HG03280 (cell line): Measurements from ENCODE around the gene NISCH.

ENCODE experiments used
- ATAC-seq: cut with Tn5 transposase; IDR thresholded peaks from one replicate; pipeline ENCODE4 v1.9.1; 2021; ENCODE audit warnings: mild to moderate bottlenecking, moderate library complexity; ENCODE audit not compliant: unreplicated experiment

The NISCH gene

DNA sequence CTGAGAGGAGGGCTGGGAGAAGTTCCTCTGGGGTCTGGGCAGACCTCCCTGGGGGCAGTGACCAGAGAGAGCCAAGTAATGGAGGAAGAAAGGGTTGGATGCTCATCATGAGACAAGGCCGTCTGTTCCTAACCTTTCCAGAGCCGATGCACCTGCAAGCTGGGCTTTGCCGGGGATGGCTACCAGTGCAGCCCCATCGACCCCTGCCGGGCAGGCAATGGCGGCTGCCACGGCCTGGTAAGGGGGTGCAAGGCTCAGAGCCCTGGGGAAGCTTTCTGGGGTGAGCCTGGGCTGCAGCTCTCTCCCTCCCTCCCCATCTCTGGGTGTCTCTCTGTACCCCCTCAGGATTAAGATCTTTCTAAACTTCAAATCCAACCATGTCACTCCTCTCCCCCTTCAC, 56.1 kb downstream of the NISCH start:
- ATAC-seq = no peak

DNA sequence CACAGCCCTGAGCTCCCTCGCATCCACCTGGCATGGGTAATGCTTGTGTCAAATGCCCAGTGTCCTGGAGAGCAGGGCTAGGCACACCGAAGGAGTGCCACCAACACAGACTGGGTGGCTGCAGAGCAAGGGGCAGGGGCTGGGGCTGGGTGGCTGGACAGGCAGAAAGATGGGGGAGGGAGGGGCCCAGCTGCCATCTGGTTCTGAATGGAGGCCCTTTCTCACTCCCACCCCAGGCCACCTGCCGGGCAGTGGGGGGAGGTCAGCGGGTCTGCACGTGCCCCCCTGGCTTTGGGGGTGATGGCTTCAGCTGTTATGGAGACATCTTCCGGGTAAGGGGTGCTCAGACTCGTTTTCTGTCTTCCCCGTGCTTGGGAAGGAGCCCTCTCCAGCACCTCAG, 56.7 kb downstream of the NISCH start:
- no peak for ATAC-seq

GRCh38 chr3:52512727-52513126, 57.3 kb downstream of the NISCH start:
- ATAC-seq = no peak

GRCh38 chr3:52513281-52513680, 57.9 kb downstream of the NISCH start:
- ATAC-seq = no peak

GRCh38 chr3:52514576-52514975, 59.2 kb downstream of the NISCH start:
- ATAC-seq = no peak

DNA sequence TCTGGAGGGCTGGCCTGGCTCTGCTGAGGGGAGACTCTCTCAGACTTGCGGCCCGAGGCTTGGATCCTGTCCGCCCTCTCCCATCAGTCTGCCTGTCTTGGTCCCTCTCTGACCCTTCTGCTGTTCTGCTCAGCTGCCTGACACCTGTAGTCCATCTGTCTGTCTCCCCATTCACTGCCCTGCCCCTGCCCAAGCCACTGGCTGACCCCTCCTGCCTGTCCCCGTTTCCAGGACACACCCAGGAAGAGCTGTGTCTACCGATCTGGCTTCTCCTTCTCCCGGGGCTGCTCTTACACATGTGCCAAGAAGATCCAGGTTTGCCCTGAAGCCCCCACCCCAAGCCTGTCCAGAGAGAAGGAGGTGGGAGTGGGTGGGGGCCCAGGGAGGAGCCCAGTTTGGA, 59.8 kb downstream of the NISCH start:
- ATAC-seq = no peak

DNA sequence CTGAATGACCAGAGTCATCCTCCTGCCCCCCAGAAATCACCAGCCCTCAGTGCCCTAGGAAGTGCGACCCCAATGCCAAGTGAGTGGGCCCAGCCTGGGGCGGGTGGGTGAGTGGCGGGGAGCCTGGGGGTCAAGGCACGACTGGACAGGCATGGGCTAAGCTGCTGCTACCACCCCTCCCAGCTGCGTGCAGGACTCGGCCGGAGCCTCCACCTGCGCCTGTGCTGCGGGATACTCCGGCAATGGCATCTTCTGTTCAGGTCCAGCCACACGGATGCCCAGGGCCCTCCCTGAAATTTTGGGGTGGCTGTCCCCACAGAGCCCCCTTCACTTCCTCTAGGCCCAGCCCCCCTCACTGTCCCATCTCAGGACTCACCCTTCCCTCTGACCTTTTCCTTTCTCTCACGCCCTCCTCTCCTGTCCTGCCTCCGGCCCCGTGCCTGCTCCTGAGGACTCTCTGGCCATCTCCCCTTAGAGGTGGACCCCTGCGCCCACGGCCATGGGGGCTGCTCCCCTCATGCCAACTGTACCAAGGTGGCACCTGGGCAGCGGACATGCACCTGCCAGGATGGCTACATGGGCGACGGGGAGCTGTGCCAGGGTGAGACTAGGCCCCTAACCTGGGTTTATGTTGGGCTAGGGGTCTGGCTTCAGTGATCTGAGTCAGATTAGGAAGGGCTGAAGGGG, 61.2 kb downstream of the NISCH start:
- no peak for ATAC-seq

- ATAC-seq = no peak
These were observed 62.7 kb downstream of the NISCH start for GRCh38 chr3:52517796-52518722.

DNA sequence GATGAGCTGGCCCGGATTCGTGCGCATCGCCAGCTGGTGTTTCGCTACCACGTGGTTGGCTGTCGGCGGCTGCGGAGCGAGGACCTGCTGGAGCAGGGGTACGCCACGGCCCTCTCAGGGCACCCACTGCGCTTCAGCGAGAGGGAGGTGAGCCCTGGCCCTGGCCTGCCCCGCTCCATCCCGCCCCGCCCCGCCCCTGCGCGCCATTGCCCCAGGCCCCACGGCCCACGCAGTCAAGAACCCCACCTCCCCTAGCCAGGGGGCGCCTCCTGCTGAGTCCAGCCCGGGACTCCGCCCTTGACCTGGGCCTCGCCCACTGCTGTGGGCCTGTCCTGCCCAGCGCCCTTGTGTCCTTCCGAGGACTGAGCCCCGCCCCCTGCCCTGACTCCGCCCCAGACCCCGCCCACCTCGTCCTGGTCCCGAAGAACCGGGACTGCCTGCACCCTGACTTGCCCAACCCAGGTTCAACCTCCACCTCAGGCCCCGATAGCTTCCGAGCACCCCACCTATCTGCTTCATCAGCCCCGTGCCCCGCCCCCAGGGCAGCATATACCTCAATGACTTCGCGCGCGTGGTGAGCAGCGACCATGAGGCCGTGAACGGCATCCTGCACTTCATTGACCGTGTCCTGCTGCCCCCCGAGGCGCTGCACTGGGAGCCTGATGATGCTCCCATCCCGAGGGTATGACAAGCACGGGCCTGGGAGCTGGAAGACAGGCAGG, 63.5 kb downstream of the NISCH start:
- no peak for ATAC-seq

GRCh38 chr3:52519445-52520140, 64.2 kb downstream of the NISCH start:
- ATAC-seq = no peak

GRCh38 chr3:52520141-52520667, 64.8 kb downstream of the NISCH start:
- ATAC-seq = no peak

DNA sequence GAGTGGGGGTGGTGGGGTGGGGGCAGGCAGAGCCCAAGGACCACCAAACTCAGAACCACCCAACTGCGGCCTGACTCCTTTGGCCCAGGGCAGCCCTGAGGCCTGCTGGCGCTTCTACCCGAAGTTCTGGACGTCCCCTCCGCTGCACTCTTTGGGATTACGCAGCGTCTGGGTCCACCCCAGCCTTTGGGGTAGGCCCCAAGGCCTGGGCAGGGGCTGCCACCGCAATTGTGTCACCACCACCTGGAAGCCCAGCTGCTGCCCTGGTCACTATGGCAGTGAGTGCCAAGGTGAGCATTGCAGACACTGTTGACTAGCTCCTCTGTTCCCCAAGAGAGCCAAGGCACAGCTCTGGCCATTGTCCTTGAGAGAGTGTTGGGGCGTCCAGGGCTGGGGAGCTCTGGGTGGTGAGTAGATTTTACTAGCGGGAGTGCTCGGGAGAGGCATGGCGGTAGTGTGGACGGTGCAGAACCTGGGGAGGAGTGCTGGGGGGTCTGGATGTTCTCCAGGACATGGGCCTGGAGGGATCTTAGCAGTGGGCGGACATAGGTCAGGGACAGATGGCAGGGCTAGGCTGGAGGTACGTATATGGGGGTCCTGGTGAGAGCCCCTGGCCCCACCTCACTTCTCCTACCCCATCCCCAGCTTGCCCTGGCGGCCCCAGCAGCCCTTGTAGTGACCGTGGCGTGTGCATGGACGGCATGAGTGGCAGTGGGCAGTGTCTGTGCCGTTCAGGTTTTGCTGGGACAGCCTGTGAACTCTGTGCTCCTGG, 65.5 kb downstream of the NISCH start:
- no peak for ATAC-seq

GRCh38 chr3:52521488-52521824, 66.1 kb downstream of the NISCH start:
- ATAC-seq = no peak

DNA sequence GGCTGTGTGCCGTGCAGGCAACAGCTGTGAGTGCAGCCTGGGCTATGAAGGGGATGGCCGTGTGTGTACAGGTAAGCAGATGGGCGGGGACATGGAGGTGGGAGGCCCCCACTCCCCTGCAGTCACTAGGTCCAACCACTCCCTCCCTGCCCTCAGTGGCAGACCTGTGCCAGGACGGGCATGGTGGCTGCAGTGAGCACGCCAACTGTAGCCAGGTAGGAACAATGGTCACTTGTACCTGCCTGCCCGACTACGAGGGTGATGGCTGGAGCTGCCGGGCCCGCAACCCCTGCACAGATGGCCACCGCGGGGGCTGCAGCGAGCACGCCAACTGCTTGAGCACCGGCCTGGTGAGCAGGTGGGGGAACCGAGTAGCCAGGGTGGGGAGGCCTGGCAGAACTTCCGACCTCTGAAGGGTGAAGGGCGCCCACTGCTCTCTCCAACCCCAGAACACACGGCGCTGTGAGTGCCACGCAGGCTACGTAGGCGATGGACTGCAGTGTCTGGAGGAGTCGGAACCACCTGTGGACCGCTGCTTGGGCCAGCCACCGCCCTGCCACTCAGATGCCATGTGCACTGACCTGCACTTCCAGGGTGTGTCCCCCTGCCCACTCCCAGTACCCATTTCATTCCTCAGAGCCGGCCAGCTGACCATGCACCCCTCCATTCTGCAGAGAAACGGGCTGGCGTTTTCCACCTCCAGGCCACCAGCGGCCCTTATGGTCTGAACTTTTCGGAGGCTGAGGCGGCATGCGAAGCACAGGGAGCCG, 66.7 kb downstream of the NISCH start:
- no peak for ATAC-seq

DNA sequence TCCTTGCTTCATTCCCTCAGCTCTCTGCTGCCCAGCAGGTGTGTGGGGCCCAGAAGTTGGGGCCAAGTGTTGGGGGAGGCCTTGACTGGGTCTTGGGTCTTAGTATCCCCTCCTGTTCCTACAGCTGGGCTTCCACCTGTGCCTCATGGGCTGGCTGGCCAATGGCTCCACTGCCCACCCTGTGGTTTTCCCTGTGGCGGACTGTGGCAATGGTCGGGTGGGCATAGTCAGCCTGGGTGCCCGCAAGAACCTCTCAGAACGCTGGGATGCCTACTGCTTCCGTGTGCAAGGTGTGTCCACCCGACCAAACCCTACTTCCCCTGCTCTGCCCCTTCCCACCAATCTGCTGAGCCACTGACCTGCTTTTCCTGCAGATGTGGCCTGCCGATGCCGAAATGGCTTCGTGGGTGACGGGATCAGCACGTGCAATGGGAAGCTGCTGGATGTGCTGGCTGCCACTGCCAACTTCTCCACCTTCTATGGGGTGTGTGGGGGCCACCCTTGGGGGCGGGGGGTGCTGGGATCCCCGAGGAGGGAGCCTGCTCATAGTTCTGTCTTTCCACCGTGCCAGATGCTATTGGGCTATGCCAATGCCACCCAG, 67.3 kb downstream of the NISCH start:
- no peak for ATAC-seq

GRCh38 chr3:52523386-52524257, 68.2 kb downstream of the NISCH start:
- no peak for ATAC-seq

- no peak for ATAC-seq
These were observed 68.9 kb downstream of the NISCH start for GRCh38 chr3:52524258-52524751.
